Endothelial cell of umbilical vein (primary cell): Measurements from ENCODE around the gene NSMCE1. TPM values are rescaled to one million over a fixed set of nuclear protein-coding genes. Genes with fewer than 3 reads are reported as not detected.

ENCODE experiments used
- BruUV-seq: library from RNA; stranded (reverse); fragments of 400-500 nt; replicated peaks from 2 replicates; lab custom pipeline; 2021; lab: Mats Ljungman, UMichigan
- CTCF ChIA-PET: fragments of 300-600, 350-600 bp; sonication (Branson Sonifier 250); formaldehyde crosslinking; loops from one replicate; lab custom pipeline; 2021; ENCODE audit warnings: antibody characterized with exemption, inconsistent platforms; lab: Charles Lee
- POLR2A ChIA-PET: fragments of 300-600, 350-600 bp; sonication (Branson Sonifier 250); formaldehyde crosslinking; loops from one replicate; lab custom pipeline; 2021; ENCODE audit warnings: antibody characterized with exemption, inconsistent platforms; lab: Charles Lee
- DNase-seq: peaks from one replicate; pipeline ENCODE4 v3.0.0-alpha.2; 2011; ENCODE audit warnings: low read depth, low spot score
- FAIRE-seq: peaks from 2 replicates; lab custom pipeline; 2011; peaks lifted over from hg19 to GRCh38; lab: Jason Lieb, UNC
- H2AFZ ChIP-seq: 2 replicates; pipeline ENCODE4 v1.6.0; 2012; ENCODE audit warnings: low read depth, low read length, control low read depth, inconsistent platforms
- H3K27ac ChIP-seq: 2 replicates; pipeline ENCODE4 v1.5.1; 2011; ENCODE audit warnings: low read depth, mild to moderate bottlenecking, control low read depth, low read length, moderate library complexity; ENCODE audit not compliant: insufficient read depth
- H3K27me3 ChIP-seq, 2 experiments: 2 replicates each; pipeline versions ENCODE4 v1.6.0 to v1.6.1; 2011; ENCODE audit warnings: low read length in 2 of 2, mixed read lengths in 1 of 2; ENCODE audit not compliant: control insufficient read depth in 2 of 2, insufficient read depth in 2 of 2
- H3K36me3 ChIP-seq, 2 experiments: 2 replicates in 1 of 2; 3 replicates in 1 of 2; pipeline ENCODE4 v1.5.1; 2011; ENCODE audit warnings: low read length in 2 of 2, mild to moderate bottlenecking in 1 of 2, moderate library complexity in 1 of 2; ENCODE audit not compliant: control insufficient read depth in 2 of 2, insufficient read depth in 2 of 2; ENCODE audit errors: extremely low read depth in 1 of 2
- H3K4me1 ChIP-seq: 3 replicates; pipeline ENCODE4 v1.5.1; 2011; ENCODE audit warnings: mild to moderate bottlenecking, low read length; ENCODE audit not compliant: control insufficient read depth, insufficient read depth; ENCODE audit errors: extremely low read depth
- H3K4me2 ChIP-seq: 2 replicates; pipeline ENCODE4 v1.6.1; 2011; ENCODE audit warnings: low read length, control low read depth, mixed read lengths; ENCODE audit not compliant: insufficient read depth
- H3K4me3 ChIP-seq, 3 experiments: fragments of 200-600 bp in 1 of 3; sonication (generic), shearing (Covaris generic) in 1 of 3; replicated peaks in 1 of 3; 2 replicates each; pipeline ENCODE4 v1.5.1; 2011 to 2016; ENCODE audit warnings: control low read depth in 3 of 3, low read length in 3 of 3, mild to moderate bottlenecking in 2 of 3, inconsistent platforms in 1 of 3, low read depth in 1 of 3, moderate library complexity in 1 of 3; ENCODE audit not compliant: insufficient read depth in 1 of 3
- H3K79me2 ChIP-seq: 2 replicates; pipeline ENCODE4 v1.6.0; 2012; ENCODE audit warnings: low read length, inconsistent platforms; ENCODE audit not compliant: control insufficient read depth, insufficient read depth
- H3K9ac ChIP-seq: replicated peaks from 2 replicates; pipeline ENCODE3; 2011; ENCODE audit warnings: low read length, control low read depth; ENCODE audit not compliant: insufficient read depth; ENCODE audit errors: extremely low read depth
- H3K9me1 ChIP-seq: replicated peaks from 3 replicates; pipeline ENCODE4 v1.6.0; 2011; ENCODE audit warnings: mild to moderate bottlenecking, low read length; ENCODE audit not compliant: control insufficient read depth, insufficient read depth; ENCODE audit errors: extremely low read depth
- H3K9me3 ChIP-seq: replicated peaks from 2 replicates; pipeline ENCODE4 v1.5.1; 2012; ENCODE audit warnings: low read length, inconsistent platforms; ENCODE audit not compliant: control insufficient read depth, insufficient read depth
- H4K20me1 ChIP-seq: replicated peaks from 2 replicates; pipeline ENCODE3; 2011; ENCODE audit warnings: mild to moderate bottlenecking, low read length; ENCODE audit not compliant: control insufficient read depth, insufficient read depth; ENCODE audit errors: extremely low read depth
- EZH2 ChIP-seq: IDR thresholded peaks from 2 replicates; pipeline ENCODE4 v1.6.1; 2012; ENCODE audit warnings: borderline replicate concordance, low read depth, mild to moderate bottlenecking, moderate library complexity, low read length, inconsistent platforms; ENCODE audit not compliant: severe bottlenecking
- FOS ChIP-seq: IDR thresholded peaks from 2 replicates; pipeline ENCODE4 v1.6.1; 2011; ENCODE audit warnings: mild to moderate bottlenecking, low read length, moderate library complexity, borderline replicate concordance; ENCODE audit not compliant: insufficient read depth
- GATA2 ChIP-seq: IDR thresholded peaks from 2 replicates; pipeline ENCODE4 v1.7.0; 2011; ENCODE audit warnings: low read depth, mild to moderate bottlenecking, moderate library complexity, mixed read lengths, low read length; ENCODE audit not compliant: insufficient read length, insufficient read depth
- JUN ChIP-seq: IDR thresholded peaks from 2 replicates; pipeline ENCODE4 v1.6.1; 2011; ENCODE audit warnings: borderline replicate concordance, low read depth; ENCODE audit not compliant: insufficient read length, insufficient read depth
- MYC ChIP-seq: IDR thresholded peaks from one replicate; pipeline ENCODE4 v1.6.1; 2011; ENCODE audit warnings: mild to moderate bottlenecking, low read depth, low read length
- POLR2A ChIP-seq: IDR thresholded peaks from 2 replicates; pipeline ENCODE4 v1.6.1; 2012; ENCODE audit warnings: low read depth, mild to moderate bottlenecking, control low read depth, low read length
- POLR2AphosphoS5 ChIP-seq: IDR thresholded peaks from 2 replicates; pipeline ENCODE4 v1.6.1; 2012; ENCODE audit warnings: low read depth, mild to moderate bottlenecking, control low read depth, low read length, moderate library complexity; ENCODE audit not compliant: insufficient read depth
- dilution Hi-C: fragments of 300-500 bp; cut with MboI; formaldehyde crosslinking; loops from one replicate; pipeline ENCODE4 v1.15.0; 2019; ENCODE audit warnings: low sequenced_read_pairs; ENCODE audit not compliant: extremely low pct_ligation_motif_present
- intact Hi-C: fragments of 100-400 bp; cut with micrococcal nuclease; formaldehyde crosslinking; loops from one replicate; pipeline ENCODE4 v1.10.0; 2022
- polyA plus RNA-seq, 4 experiments: library from polyadenylated mRNA; depleted of rRNA in 3 of 4; stranded (reverse) in 3 of 4; unstranded in 1 of 4; fragments of >200 nt; gene quantifications; 2 replicates each; pipeline versions ENCODE4 v1.2.1 to v1.2.3, GENCODE V29; 2011 to 2012; ENCODE audit warnings: missing spikeins in 1 of 4
- total RNA-seq: library from RNA; stranded (reverse); gene quantifications from 2 replicates; pipeline ENCODE4 v1.2.3, GENCODE V29; 2021
- TF ChIP-seq, protein P1 (sequence below): IDR thresholded peaks from 2 replicates; pipeline ENCODE4 v1.6.1; 2011; ENCODE audit not compliant: insufficient read depth, insufficient read length
- TF ChIP-seq, protein P2 (sequence below), 2 donors: IDR thresholded peaks; 1 replicate in 1 of 2; 2 replicates in 1 of 2; pipeline ENCODE4 v1.5.1; 2011; ENCODE audit warnings: low read length in 2 of 2, mild to moderate bottlenecking in 2 of 2, moderate library complexity in 2 of 2, control low read depth in 1 of 2, inconsistent platforms in 1 of 2, low read depth in 1 of 2; ENCODE audit not compliant: insufficient read depth in 1 of 2; ENCODE audit errors: extremely low read depth in 1 of 2

NSMCE1 gene
- total and polyA plus RNA-seq, 2 donors (not counting 3 experiments of a cell fraction or from before 2014, with no cell fraction given): 23.8 to 42.0 TPM

DNA sequence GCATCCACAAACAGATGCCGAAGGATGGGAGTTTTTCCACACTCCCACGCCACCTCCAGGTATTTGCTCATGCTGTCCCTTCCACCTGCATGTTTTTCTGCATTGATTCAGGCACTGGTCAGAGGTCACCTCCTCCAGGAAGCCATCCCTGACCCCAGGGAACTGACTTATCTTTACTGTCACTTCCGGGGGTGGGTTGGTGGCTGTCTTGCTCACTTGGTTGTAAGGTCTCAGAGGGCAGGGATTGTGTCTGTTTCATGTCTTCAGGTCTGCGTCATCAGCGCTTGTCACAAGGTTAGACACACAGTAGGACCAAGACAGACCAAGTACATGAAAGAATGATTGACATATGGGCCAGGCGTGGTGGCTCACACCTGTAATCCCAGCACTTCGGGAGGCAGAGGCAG is 43.3 kb upstream of the NSMCE1 start:
- DNase-seq (no peak), FAIRE-seq (no peak)
- TF ChIP-seq FOS (no peak), MYC (no peak), GATA2 (no peak), JUN (no peak), POLR2A (no peak), POLR2AphosphoS5 (no peak), EZH2 (no peak)
- TF ChIP-seq, protein P1, sequence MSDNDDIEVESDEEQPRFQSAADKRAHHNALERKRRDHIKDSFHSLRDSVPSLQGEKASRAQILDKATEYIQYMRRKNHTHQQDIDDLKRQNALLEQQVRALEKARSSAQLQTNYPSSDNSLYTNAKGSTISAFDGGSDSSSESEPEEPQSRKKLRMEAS: no peak
- TF ChIP-seq, protein P2, sequence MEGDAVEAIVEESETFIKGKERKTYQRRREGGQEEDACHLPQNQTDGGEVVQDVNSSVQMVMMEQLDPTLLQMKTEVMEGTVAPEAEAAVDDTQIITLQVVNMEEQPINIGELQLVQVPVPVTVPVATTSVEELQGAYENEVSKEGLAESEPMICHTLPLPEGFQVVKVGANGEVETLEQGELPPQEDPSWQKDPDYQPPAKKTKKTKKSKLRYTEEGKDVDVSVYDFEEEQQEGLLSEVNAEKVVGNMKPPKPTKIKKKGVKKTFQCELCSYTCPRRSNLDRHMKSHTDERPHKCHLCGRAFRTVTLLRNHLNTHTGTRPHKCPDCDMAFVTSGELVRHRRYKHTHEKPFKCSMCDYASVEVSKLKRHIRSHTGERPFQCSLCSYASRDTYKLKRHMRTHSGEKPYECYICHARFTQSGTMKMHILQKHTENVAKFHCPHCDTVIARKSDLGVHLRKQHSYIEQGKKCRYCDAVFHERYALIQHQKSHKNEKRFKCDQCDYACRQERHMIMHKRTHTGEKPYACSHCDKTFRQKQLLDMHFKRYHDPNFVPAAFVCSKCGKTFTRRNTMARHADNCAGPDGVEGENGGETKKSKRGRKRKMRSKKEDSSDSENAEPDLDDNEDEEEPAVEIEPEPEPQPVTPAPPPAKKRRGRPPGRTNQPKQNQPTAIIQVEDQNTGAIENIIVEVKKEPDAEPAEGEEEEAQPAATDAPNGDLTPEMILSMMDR (IDR thresholded peaks at IDR 0.05; ENCODE audit: extremely low read depth in 1 of 2, insufficient read depth in 1 of 2, low read depth in 1 of 2, low read length in 2 of 2): no peak
- H3K27ac ChIP-seq: no peak overlapping the region
- H3K4me3 ChIP-seq: no peak overlapping the region
- dilution Hi-C loops: no loop called here
- BruUV-seq: no TSS peak
- no peaks in the 10 kb centered on the region for H3K36me3 ChIP-seq
- H4K20me1 ChIP-seq: no peaks in the 10 kb centered on the region
- intact Hi-C loops: no loop called here
- H3K79me2 ChIP-seq: peaks cover 21% of the 10 kb centered on the region
- no peak overlapping the region for H3K4me2 ChIP-seq
- H2AFZ ChIP-seq: no peak overlapping the region
- no peaks in the 10 kb centered on the region for H3K27me3 ChIP-seq
- H3K4me1 ChIP-seq: peaks cover 30% of the 10 kb centered on the region
- no peak overlapping the region for H3K9ac ChIP-seq
- H3K9me3 ChIP-seq: no peaks in the 10 kb centered on the region
- ChIA-PET POLR2A (no interaction called here), CTCF (interaction anchor here (1.3 to 1.7 kb wide), 2 partner anchors 59 to 77 kb away, joined by 3 to 10 read pairs; no protein-coding TSS in a partner anchor)
- H3K9me1 ChIP-seq: no peaks in the 10 kb centered on the region
